Inflammatory macrophage treated with lipopolysaccharide for 1 hour (primary cell): ENCODE results near the gene SUPT3H.

Experiments
- DNase-seq, 2 donors: peaks; one replicate each; pipeline ENCODE4 v3.0.0-alpha.2; 2020 to 2022

The SUPT3H gene

GRCh38 chr6:45387236-45387635, 9.5 kb upstream of the SUPT3H start:
- no peak for DNase-seq

- peak; percentile 37 to 48 for DNase-seq
Measured at GRCh38 chr6:45386501-45386900, 8.8 kb upstream of the SUPT3H start.

GRCh38 chr6:45382391-45382790, 4.7 kb upstream of the SUPT3H start:
- peak in 1 of 2 donors; percentile 11 for DNase-seq

- DNase-seq, result peak; percentile 19 to 45
Measured at GRCh38 chr6:45378334-45378926, 696 bp upstream of the SUPT3H start.

GRCh38 chr6:45377043-45377553, 636 bp downstream of the SUPT3H start:
- DNase-seq, result peak in 1 of 2 donors; percentile 13

- peak; percentile 41 to 47 for DNase-seq
Measured at GRCh38 chr6:45376310-45377042, 1.3 kb downstream of the SUPT3H start.

- no peak for DNase-seq
Measured at GRCh38 chr6:45375449-45375848, 2.3 kb downstream of the SUPT3H start.

GRCh38 chr6:45371924-45372573, 5.7 kb downstream of the SUPT3H start:
- no peak for DNase-seq

- DNase-seq, result no peak
Measured at GRCh38 chr6:45369870-45370269, 7.9 kb downstream of the SUPT3H start.

GRCh38 chr6:45367999-45368398, 9.7 kb downstream of the SUPT3H start:
- DNase-seq, result no peak

GRCh38 chr6:45366534-45366933, 11.2 kb downstream of the SUPT3H start:
- no peak for DNase-seq

- peak; percentile 53 to 59 for DNase-seq
Measured at GRCh38 chr6:45365036-45365435, 12.7 kb downstream of the SUPT3H start.

GRCh38 chr6:45364466-45364865, 13.3 kb downstream of the SUPT3H start:
- no peak for DNase-seq

- DNase-seq, result no peak
Measured at GRCh38 chr6:45353654-45354053, 24.1 kb downstream of the SUPT3H start.

- DNase-seq, result no peak
Measured at GRCh38 chr6:45351667-45352066, 26.1 kb downstream of the SUPT3H start.

GRCh38 chr6:45351076-45351475, 26.7 kb downstream of the SUPT3H start:
- DNase-seq, result no peak

GRCh38 chr6:45350186-45350710, 27.5 kb downstream of the SUPT3H start:
- no peak for DNase-seq

GRCh38 chr6:45344900-45345299, 32.8 kb downstream of the SUPT3H start:
- DNase-seq, result no peak

- DNase-seq, result no peak
Measured at GRCh38 chr6:45328523-45328922, 49.2 kb downstream of the SUPT3H start.

GRCh38 chr6:45327956-45328522, 49.7 kb downstream of the SUPT3H start, which contains the start of gene RUNX2:
RUNX2 (plus strand) TSS chr6:45328330; CDS start chr6:45328727, 397 bp downstream.
- DNase-seq, result peak; percentile 14 to 20

GRCh38 chr6:45326698-45327417, 50.9 kb downstream of the SUPT3H start:
- DNase-seq, result no peak

- no peak for DNase-seq
Measured at GRCh38 chr6:45323656-45324224, 54.0 kb downstream of the SUPT3H start.
